SK-N-MC (cell line): ENCODE data around the gene TRIM64C.
"Not testable (repeated sequence)": the region's sequence is repeated elsewhere in the genome, so short reads cannot be mapped to it uniquely, and the experiment has no call there.

Experiments
- DNase-seq: peaks from one replicate; pipeline ENCODE4 v3.0.0-alpha.2; 2011; ENCODE audit warnings: low read depth, low spot score
- H3K27ac ChIP-seq: fragments of 200-600 bp; sonication (generic); 2 replicates; pipeline ENCODE4 v1.5.1; 2016; ENCODE audit warnings: mixed run types
- H3K36me3 ChIP-seq: fragments of 200-600 bp; sonication (generic); 2 replicates; pipeline ENCODE4 v1.6.1; 2017; ENCODE audit warnings: antibody characterized with exemption, low read length, mixed read lengths; ENCODE audit not compliant: insufficient read depth
- H3K4me3 ChIP-seq: fragments of 200-600 bp; sonication (generic); 2 replicates; pipeline ENCODE4 v1.5.1; 2016
- H3K9ac ChIP-seq: fragments of 200-600 bp; sonication (generic); 2 replicates; pipeline ENCODE4 v1.8.0; 2017; ENCODE audit warnings: mixed run types, mixed read lengths; ENCODE audit not compliant: insufficient read length
- H3K9me3 ChIP-seq: fragments of 200-600 bp; sonication (generic); 2 replicates; pipeline ENCODE4 v1.6.1; 2017; ENCODE audit warnings: low read depth, mild to moderate bottlenecking, antibody characterized with exemption, low read length, moderate library complexity, mixed read lengths

Gene TRIM64C

DNA sequence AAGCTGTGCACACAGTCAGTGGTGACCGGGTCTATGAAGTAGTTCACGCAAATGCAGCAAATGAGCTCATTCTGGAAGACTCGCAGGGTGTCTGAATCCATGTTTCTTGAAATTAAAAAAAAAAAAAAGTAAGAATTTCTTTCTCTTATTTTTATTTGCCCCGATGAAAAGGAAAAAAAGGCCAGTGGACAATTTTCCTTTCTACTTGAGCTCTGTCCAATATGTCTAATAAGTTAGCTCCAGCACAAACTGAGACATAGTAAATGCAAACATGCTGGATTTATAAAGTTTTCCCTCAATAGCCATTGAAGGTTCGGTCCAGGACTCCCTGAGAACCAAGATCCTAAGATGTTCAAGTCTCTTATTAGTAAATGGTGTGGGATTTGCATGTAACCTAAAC, at the start of gene TRIM64C:
TRIM64C (minus strand) TSS at position 101 of the 400 bp plus-strand sequence; CDS start at position 101, 0 bp downstream.
- not testable (repeated sequence) for H3K36me3 ChIP-seq, H3K9ac ChIP-seq, H3K4me3 ChIP-seq, H3K9me3 ChIP-seq, DNase-seq, H3K27ac ChIP-seq

DNA sequence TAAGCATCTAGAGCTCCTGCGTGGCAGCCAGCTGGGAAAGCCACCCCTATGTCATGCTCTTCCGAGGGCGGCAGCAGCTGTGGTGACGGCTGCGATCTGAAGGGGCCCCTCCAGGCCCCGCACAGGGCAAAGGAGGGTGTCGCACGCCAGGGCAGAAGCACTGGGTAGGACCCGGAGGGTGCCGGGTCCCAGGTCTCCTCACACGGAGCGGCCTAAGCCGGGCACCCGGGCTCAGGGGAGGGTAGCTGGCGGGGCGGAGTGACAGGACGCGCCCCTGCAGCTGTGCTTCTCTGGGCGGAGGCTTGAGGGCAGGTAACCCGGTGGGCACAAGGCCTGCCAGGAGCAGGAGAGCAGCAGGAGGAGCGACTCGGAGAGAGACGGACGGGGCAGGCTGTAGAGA, 43.4 kb upstream of the TRIM64C start:
- H3K9ac ChIP-seq = not testable (repeated sequence)

GRCh38 chr11:49069897-49070296, 11.0 kb upstream of the TRIM64C start:
- not testable (repeated sequence) for H3K36me3 ChIP-seq, H3K4me3 ChIP-seq, H3K27ac ChIP-seq, H3K9ac ChIP-seq, H3K9me3 ChIP-seq, DNase-seq

More for the DNA sequence above, 43.4 kb upstream of the TRIM64C start:
- H3K36me3 ChIP-seq, H3K27ac ChIP-seq, H3K4me3 ChIP-seq, DNase-seq, H3K9me3 ChIP-seq: not testable (repeated sequence)

- not testable (repeated sequence) for DNase-seq
Measured at GRCh38 chr11:49049821-49050220, 9.1 kb downstream of the TRIM64C start.

DNA sequence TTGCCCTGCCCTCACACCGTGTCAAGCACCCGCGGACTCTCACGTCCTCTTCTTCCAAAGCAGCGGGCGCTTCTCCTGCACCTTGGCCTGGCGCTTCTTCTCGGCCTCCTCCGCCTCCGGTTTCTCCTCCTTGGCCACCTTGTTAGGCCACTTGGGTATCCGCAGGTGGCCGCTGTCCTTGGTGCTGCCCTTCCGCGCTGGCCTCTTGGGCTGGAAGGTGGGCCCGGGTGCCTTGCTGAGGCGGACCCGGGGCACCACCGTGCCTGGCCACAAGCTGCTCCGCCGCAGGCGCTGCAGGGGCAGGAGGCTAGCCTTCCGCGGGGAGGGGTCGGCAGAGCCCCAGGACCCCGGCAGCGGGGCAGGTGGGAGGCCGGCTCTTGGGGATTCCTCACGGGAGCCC, 10.7 kb downstream of the TRIM64C start:
- DNase-seq = not testable (repeated sequence)

More at GRCh38 chr11:49049821-49050220, 9.1 kb downstream of the TRIM64C start:
- H3K27ac ChIP-seq, H3K9me3 ChIP-seq, H3K4me3 ChIP-seq, H3K36me3 ChIP-seq, H3K9ac ChIP-seq: not testable (repeated sequence)

GRCh38 chr11:49028523-49028922, 30.4 kb downstream of the TRIM64C start, which contains the start of gene TRIM49B:
TSS of gene TRIM49B (plus strand) at chr11:49028823. CDS start at chr11:49031600, 2,777 bp downstream.
- H3K9ac ChIP-seq = not testable (repeated sequence)

More for the DNA sequence above, 10.7 kb downstream of the TRIM64C start:
- not testable (repeated sequence) for H3K27ac ChIP-seq, H3K4me3 ChIP-seq, H3K9me3 ChIP-seq, H3K36me3 ChIP-seq, H3K9ac ChIP-seq

More at GRCh38 chr11:49028523-49028922, 30.4 kb downstream of the TRIM64C start, which contains the start of gene TRIM49B:
- not testable (repeated sequence) for DNase-seq, H3K36me3 ChIP-seq, H3K9me3 ChIP-seq, H3K27ac ChIP-seq, H3K4me3 ChIP-seq
